Smooth muscle cell (in vitro differentiated cells): ENCODE measurements around the gene AKR1C2. TPM values are rescaled to one million over a fixed set of nuclear protein-coding genes. Genes with fewer than 3 reads are reported as not detected.

Experiments
- DNase-seq: peaks from one replicate; lab custom pipeline; 2025; ENCODE audit not compliant: unreplicated experiment; lab: John Stamatoyannopoulos, UW
- H2AFZ ChIP-seq: fragments of 200-600 bp; sonication (generic); 2 replicates; pipeline ENCODE4 v1.6.0; 2016; ENCODE audit warnings: antibody characterized with exemption, low read depth, mild to moderate bottlenecking
- H3F3A ChIP-seq: fragments of 200-600 bp; sonication (generic); 2 replicates; pipeline ENCODE4 v1.6.0; 2017; ENCODE audit warnings: antibody characterized with exemption, low read depth
- H3K27ac ChIP-seq: fragments of 200-600 bp; sonication (generic); 2 replicates; pipeline ENCODE4 v1.5.1; 2016; ENCODE audit warnings: low read depth, mild to moderate bottlenecking
- H3K27me3 ChIP-seq: fragments of 200-600 bp; sonication (generic); 2 replicates; pipeline ENCODE4 v1.6.1; 2016; ENCODE audit warnings: low read depth, mild to moderate bottlenecking
- H3K36me3 ChIP-seq: fragments of 200-600 bp; sonication (generic); 2 replicates; pipeline ENCODE4 v1.5.1; 2016; ENCODE audit warnings: low read depth
- H3K4me1 ChIP-seq: fragments of 200-600 bp; sonication (generic); 2 replicates; pipeline ENCODE4 v1.5.1; 2016; ENCODE audit warnings: low read depth
- H3K4me2 ChIP-seq: fragments of 200-600 bp; sonication (generic); 2 replicates; pipeline ENCODE4 v1.6.0; 2016; ENCODE audit warnings: mild to moderate bottlenecking
- H3K4me3 ChIP-seq: fragments of 200-600 bp; sonication (generic); 2 replicates; pipeline ENCODE4 v1.5.1; 2016; ENCODE audit warnings: mild to moderate bottlenecking
- H3K79me2 ChIP-seq: fragments of 200-600 bp; sonication (generic); 2 replicates; pipeline ENCODE4 v1.6.0; 2016; ENCODE audit warnings: low read depth, mild to moderate bottlenecking
- H3K9ac ChIP-seq: fragments of 200-600 bp; sonication (generic); 2 replicates; pipeline ENCODE4 v1.6.0; 2016; ENCODE audit warnings: low read depth
- H3K9me3 ChIP-seq: fragments of 200-600 bp; sonication (generic); replicated peaks from 2 replicates; pipeline ENCODE4 v1.5.1; 2016; ENCODE audit warnings: low read depth
- H4K20me1 ChIP-seq: fragments of 200-600 bp; sonication (generic); 2 replicates; pipeline ENCODE4 v1.6.0; 2016; ENCODE audit warnings: low read depth
- CTCF ChIP-seq: fragments of 200-600 bp; sonication (generic); IDR thresholded peaks from 2 replicates; pipeline ENCODE4 v1.5.1; 2017; ENCODE audit warnings: borderline replicate concordance, mild to moderate bottlenecking, antibody characterized with exemption; ENCODE audit not compliant: insufficient read depth, poor library complexity, severe bottlenecking
- WGBS: methylation state at CpG from one replicate; pipeline ENCODE4 v1.1.7; 2016; ENCODE audit warnings: low lambda C conversion rate; 5-methylcytosine and 5-hydroxymethylcytosine counted together
- polyA plus RNA-seq: library from polyadenylated mRNA; unstranded; fragments of >200 nt; fragmentation: Nextera tagmentation; extraction: Ambion mirVana; gene quantifications from 2 replicates; pipeline ENCODE4 v1.2.1, GENCODE V29; 2016
- total RNA-seq: library from RNA; depleted of rRNA; stranded (reverse); fragments of >200 nt; gene quantifications from 2 replicates; pipeline ENCODE4 v1.2.3, GENCODE V29; 2014

AKR1C2 gene
- total and polyA plus RNA-seq, 2 experiments from 2014 or later = 6.6 to 19.6 TPM

GRCh38 chr10:5038101-5038500 is 34.4 kb upstream of the AKR1C2 start:
- 83% methylated on average over 2 of the region's 2 CpGs for WGBS
- H3K36me3 ChIP-seq = no peaks in the 10 kb centered on the region
- no peaks in the 10 kb centered on the region for H3K79me2 ChIP-seq
- DNase-seq = no peak
- H3K9me3 ChIP-seq = no peaks in the 10 kb centered on the region
- TF ChIP-seq CTCF = no peak
- H3K4me3 ChIP-seq = no peak overlapping the region
- H3K4me2 ChIP-seq = no peak overlapping the region
- peaks cover 16% of the 10 kb centered on the region for H3F3A ChIP-seq
- H3K4me1 ChIP-seq = no peaks in the 10 kb centered on the region
- no peak overlapping the region for H3K9ac ChIP-seq
- H3K27me3 ChIP-seq = no peaks in the 10 kb centered on the region
- no peak overlapping the region for H3K27ac ChIP-seq
- H2AFZ ChIP-seq = no peak overlapping the region
- H4K20me1 ChIP-seq = no peaks in the 10 kb centered on the region

- no peak overlapping the region for H3K9ac ChIP-seq
- H3K36me3 ChIP-seq = no peaks in the 10 kb centered on the region
- no peaks in the 10 kb centered on the region for H3K9me3 ChIP-seq
- no peak for TF ChIP-seq CTCF
- H3K4me2 ChIP-seq = no peak overlapping the region
- no peaks in the 10 kb centered on the region for H3K4me1 ChIP-seq
- no peaks in the 10 kb centered on the region for H4K20me1 ChIP-seq
- H3K79me2 ChIP-seq = no peaks in the 10 kb centered on the region
- H3K4me3 ChIP-seq = no peak overlapping the region
- WGBS = 70% methylated on average over 2 of the region's 2 CpGs
- DNase-seq = no peak
- H3K27ac ChIP-seq = no peak overlapping the region
- H3F3A ChIP-seq = peaks cover 10% of the 10 kb centered on the region
- H2AFZ ChIP-seq = no peak overlapping the region
- no peaks in the 10 kb centered on the region for H3K27me3 ChIP-seq
These were observed 32.9 kb upstream of the AKR1C2 start for GRCh38 chr10:5036511-5036910.

- 93% methylated on average over 10 of the region's 10 CpGs for WGBS
- no peak for DNase-seq
- Histone ChIP-seq H3K27ac (no peak overlapping the region), H3K4me1 (no peaks in the 10 kb centered on the region), H3K9me3 (no peaks in the 10 kb centered on the region), H2AFZ (no peak overlapping the region), H3K27me3 (no peaks in the 10 kb centered on the region), H3K4me3 (no peak overlapping the region), H3K9ac (no peak overlapping the region), H3K79me2 (no peaks in the 10 kb centered on the region), H3K4me2 (no peak overlapping the region), H4K20me1 (no peaks in the 10 kb centered on the region), H3F3A (no peaks in the 10 kb centered on the region), H3K36me3 (no peaks in the 10 kb centered on the region)
- no peak for TF ChIP-seq CTCF
These were observed 31.7 kb upstream of the AKR1C2 start for GRCh38 chr10:5035356-5035755.

GRCh38 chr10:5034588-5034987 is 30.9 kb upstream of the AKR1C2 start:
- Histone ChIP-seq H2AFZ (no peak overlapping the region), H3F3A (no peaks in the 10 kb centered on the region), H3K9me3 (no peaks in the 10 kb centered on the region), H4K20me1 (no peaks in the 10 kb centered on the region), H3K27me3 (no peaks in the 10 kb centered on the region), H3K4me2 (no peak overlapping the region), H3K27ac (no peak overlapping the region), H3K9ac (no peak overlapping the region), H3K36me3 (no peaks in the 10 kb centered on the region), H3K4me3 (no peak overlapping the region), H3K4me1 (no peaks in the 10 kb centered on the region), H3K79me2 (no peaks in the 10 kb centered on the region)
- DNase-seq = no peak
- TF ChIP-seq CTCF = no peak
